Amygdala (tissue), 56 donors: ENCODE results near the gene LHPP.

ENCODE experiments used
- DNase-seq, 56 donors: peaks; one replicate each; lab custom pipeline; 2025; lab: John Stamatoyannopoulos, UW

Gene LHPP

DNA sequence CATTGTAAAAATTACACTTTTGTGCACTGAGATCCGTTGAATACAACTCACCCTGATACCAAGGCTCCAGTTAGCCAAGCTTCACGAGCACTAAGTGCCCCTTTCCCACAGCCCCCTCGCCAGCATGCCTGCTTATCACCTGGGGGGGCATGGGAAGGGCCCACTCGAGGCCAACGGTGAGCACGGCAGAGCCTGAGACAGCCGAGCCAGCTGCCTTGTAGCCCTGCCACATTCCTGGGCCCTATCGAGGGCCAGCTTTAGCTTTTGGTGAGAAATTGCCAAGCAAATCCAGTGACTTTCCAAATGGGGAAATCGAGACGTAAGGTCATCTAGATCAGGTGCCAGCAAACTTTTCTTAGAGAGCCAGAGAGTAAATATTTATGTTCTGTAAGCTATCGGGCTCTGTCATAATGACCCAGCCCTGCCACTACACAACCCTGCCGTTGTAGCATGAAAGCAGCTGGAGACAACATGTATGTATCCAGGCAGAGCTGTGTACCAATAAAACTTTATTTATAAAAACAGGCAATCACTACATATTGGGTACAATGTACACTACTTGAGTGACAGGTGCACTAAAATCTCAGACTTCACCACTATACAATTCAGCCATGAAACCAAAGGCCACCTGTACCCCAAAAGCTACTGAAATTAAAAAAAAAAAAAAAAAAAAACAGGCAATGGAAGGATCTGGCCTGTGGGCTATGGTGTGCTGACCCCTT lies 198.9 kb downstream of the LHPP start:
- DNase-seq = no peak

- no peak for DNase-seq
Observed at GRCh38 chr10:124661660-124662180, 200.1 kb downstream of the LHPP start.

- DNase-seq = no peak
Observed at GRCh38 chr10:124663228-124663627, 201.6 kb downstream of the LHPP start.
